Stimulated activated naive CD8-positive, alpha-beta T cell treated with anti-CD3 and anti-CD28 coated beads, Interleukin-15, Interleukin-2, amounts not matched to agents 100 U/mL and 50 U/mL, for 24 hours (primary cell): Measurements from ENCODE around the gene FMR1NB.

Experiments
- ATAC-seq: fragments of 150-1000 bp; cut with Tn5 transposase; one replicate; pipeline ENCODE4 v1.10.0; 2021
- DNase-seq: peaks from one replicate; pipeline ENCODE4 v3.0.0; 2021

The FMR1NB gene

GRCh38 chrX:148070504-148070877 lies 89.4 kb downstream of the FMR1NB start:
- DNase-seq: no peak
- no peak for ATAC-seq
